ENCODE measurements around the gene COX8A. TPM values are rescaled to one million over a fixed set of nuclear protein-coding genes. Genes with fewer than 3 reads are reported as not detected.
"Not testable (repeated sequence)": the region's sequence is repeated elsewhere in the genome, so short reads cannot be mapped to it uniquely, and the experiment has no call there.

The COX8A gene
- total RNA-seq, 1 donor from 2014 or later, result 282 TPM

DNA sequence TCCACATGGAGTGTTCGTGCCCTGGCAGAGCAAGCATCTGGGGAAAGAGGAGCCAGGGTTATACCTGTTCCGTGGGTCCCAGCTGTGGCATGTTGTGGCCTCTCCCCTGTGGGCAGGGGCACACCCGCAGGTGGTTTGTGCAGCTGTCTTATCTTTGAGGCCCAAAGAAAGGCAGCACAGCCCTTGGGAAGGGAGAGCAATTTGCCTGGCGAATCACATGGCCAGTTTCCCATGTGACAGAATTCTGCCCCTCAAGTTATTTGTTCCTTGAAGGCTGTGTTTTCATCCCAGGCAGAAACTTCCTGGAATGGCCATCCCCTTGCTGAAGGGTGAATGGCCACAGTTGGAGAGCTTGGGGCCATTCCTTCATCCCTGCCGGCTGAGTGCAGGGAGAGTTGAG, 16.4 kb upstream of the COX8A start:
- TF ChIP-seq CTCF (IDR thresholded peaks at IDR 0.05; ENCODE audit: insufficient read depth, low read length, poor library complexity, severe bottlenecking), result no peak
- Histone ChIP-seq H3K36me3 (ENCODE audit: control insufficient read depth, insufficient read depth, low read length) (no peaks in the 10 kb centered on the region), H3K4me3 (ENCODE audit: low read depth, low read length) (no peak overlapping the region), H3K27me3 (ENCODE audit: control insufficient read depth, insufficient read depth, low read length) (no peaks in the 10 kb centered on the region)
- no peak for DNase-seq (ENCODE audit: low read depth)

GRCh38 chr11:63961608-63962412, 12.6 kb upstream of the COX8A start:
- no peak for DNase-seq (ENCODE audit: low read depth)

GRCh38 chr11:63963895-63964294, 10.5 kb upstream of the COX8A start:
- H3K27me3 ChIP-seq (ENCODE audit: control insufficient read depth, insufficient read depth, low read length); H3K36me3 ChIP-seq (ENCODE audit: control insufficient read depth, insufficient read depth, low read length); H3K4me3 ChIP-seq (ENCODE audit: low read depth, low read length); DNase-seq (ENCODE audit: low read depth): not testable (repeated sequence)

More at GRCh38 chr11:63961608-63962412, 12.6 kb upstream of the COX8A start:
- no peaks in the 10 kb centered on the region for H3K27me3 ChIP-seq (ENCODE audit: control insufficient read depth, insufficient read depth, low read length)
- H3K36me3 ChIP-seq (ENCODE audit: control insufficient read depth, insufficient read depth, low read length), result no peaks in the 10 kb centered on the region
- TF ChIP-seq CTCF (IDR thresholded peaks at IDR 0.05; ENCODE audit: insufficient read depth, low read length, poor library complexity, severe bottlenecking), result no peak
- no peak overlapping the region for H3K4me3 ChIP-seq (ENCODE audit: low read depth, low read length)

- H3K4me3 ChIP-seq (ENCODE audit: low read depth, low read length), result no peak overlapping the region
- H3K27me3 ChIP-seq (ENCODE audit: control insufficient read depth, insufficient read depth, low read length), result no peaks in the 10 kb centered on the region
- no peak for DNase-seq (ENCODE audit: low read depth)
- H3K36me3 ChIP-seq (ENCODE audit: control insufficient read depth, insufficient read depth, low read length), result no peaks in the 10 kb centered on the region
- no peak for TF ChIP-seq CTCF (IDR thresholded peaks at IDR 0.05; ENCODE audit: insufficient read depth, low read length, poor library complexity, severe bottlenecking)
Measured at GRCh38 chr11:63966444-63966843, 8.0 kb upstream of the COX8A start.

DNA sequence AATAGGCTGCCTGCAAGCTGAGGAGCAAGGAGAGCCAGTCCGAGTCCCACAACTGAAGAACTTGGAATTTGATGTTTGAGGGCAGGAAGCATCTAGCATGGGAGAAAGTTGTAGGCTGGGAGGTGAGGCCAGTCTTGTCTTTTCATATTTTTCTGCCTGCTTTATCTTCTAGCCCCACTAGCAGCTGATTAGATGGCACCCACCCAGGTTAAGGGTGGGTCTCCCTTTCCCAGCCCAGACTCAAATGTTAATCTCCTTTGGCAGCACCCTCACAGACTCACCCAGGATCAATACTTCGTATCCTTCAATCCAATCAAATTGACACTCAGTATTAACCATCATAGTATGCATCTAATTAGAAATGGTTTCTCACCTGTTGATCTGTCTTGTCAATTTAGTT, 5.0 kb upstream of the COX8A start:
- Histone ChIP-seq H3K4me3 (ENCODE audit: low read depth, low read length) (no peak overlapping the region), H3K36me3 (ENCODE audit: control insufficient read depth, insufficient read depth, low read length) (no peaks in the 10 kb centered on the region), H3K27me3 (ENCODE audit: control insufficient read depth, insufficient read depth, low read length) (no peaks in the 10 kb centered on the region)
- TF ChIP-seq CTCF (IDR thresholded peaks at IDR 0.05; ENCODE audit: insufficient read depth, low read length, poor library complexity, severe bottlenecking), result no peak
- DNase-seq (ENCODE audit: low read depth), result no peak

GRCh38 chr11:63970902-63971301, 3.5 kb upstream of the COX8A start:
- no peaks in the 10 kb centered on the region for H3K36me3 ChIP-seq (ENCODE audit: control insufficient read depth, insufficient read depth, low read length)
- TF ChIP-seq CTCF (IDR thresholded peaks at IDR 0.05; ENCODE audit: insufficient read depth, low read length, poor library complexity, severe bottlenecking), result no peak
- H3K27me3 ChIP-seq (ENCODE audit: control insufficient read depth, insufficient read depth, low read length), result no peaks in the 10 kb centered on the region
- H3K4me3 ChIP-seq (ENCODE audit: low read depth, low read length), result no peak overlapping the region
- no peak for DNase-seq (ENCODE audit: low read depth)

- not testable (repeated sequence) for H3K36me3 ChIP-seq (ENCODE audit: control insufficient read depth, insufficient read depth, low read length); H3K27me3 ChIP-seq (ENCODE audit: control insufficient read depth, insufficient read depth, low read length); DNase-seq (ENCODE audit: low read depth)
- peak overlapping the region; percentile 7 for H3K4me3 ChIP-seq (ENCODE audit: low read depth, low read length)
Measured at GRCh38 chr11:63973912-63974258, 535 bp upstream of the COX8A start.
